Measurements from ENCODE around the gene EXOC4.
"Not testable (repeated sequence)": the region's sequence is repeated elsewhere in the genome, so short reads cannot be mapped to it uniquely, and the experiment has no call there.

The EXOC4 gene

DNA sequence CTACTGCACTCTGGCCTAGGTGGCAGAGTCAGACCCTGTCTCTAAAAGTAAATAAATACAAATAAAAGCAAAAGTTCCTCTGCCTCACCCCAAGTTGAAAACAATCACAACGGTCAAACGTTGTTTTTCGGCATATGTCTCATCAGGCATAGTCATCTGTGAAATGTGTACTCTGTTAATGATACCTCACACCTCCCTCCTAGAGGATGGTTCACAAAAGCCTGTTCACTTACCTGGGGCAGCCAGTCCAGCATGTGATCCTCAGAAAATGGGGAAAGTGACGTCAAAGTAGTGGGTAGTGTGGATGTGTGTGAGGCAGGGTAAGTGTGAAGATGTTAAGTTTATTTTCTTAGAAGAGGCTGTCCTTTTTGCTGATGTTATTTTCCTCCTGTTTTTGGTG, 620.3 kb downstream of the EXOC4 start:
- DNase-seq (ENCODE audit: low read depth) = no peak

DNA sequence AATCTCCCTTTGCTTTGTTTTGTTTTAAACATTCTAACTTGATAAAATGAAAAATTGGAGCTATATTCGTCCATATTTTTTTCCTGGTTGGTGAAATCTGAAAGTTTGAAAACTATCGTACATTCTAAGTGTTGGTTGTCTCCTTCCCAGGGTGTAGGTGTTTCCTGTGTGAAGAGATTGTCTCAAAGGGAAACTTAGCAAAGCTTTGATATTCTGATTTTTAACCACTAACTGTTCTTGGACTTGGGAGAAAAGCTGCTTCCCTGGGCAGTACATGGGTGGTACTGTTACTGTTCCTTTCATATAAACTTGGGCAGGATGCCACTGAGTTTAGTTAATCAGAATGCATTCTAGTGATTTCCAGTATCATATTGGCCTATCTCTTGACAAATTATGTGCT, 620.8 kb downstream of the EXOC4 start:
- DNase-seq (ENCODE audit: low read depth) = no peak

DNA sequence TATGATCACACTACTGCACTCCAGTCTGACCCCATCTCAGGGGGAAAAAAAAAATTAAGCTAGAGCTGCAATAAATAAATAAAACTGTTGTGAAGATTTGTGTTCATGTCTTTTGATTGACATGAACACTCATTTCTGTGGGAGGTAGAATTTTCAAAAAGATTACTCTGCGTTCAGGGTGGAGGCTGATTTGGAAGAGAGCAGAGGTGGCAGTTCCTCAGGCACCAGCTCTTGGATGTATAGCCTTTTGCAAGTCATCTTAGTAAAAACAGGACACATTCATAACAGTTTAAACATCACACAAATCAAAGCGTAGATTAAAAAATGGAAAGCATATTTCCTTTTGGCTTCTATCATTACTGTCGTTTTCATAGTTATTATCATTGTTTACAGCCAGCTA, 630.7 kb downstream of the EXOC4 start:
- no peak for DNase-seq (ENCODE audit: low read depth)

DNA sequence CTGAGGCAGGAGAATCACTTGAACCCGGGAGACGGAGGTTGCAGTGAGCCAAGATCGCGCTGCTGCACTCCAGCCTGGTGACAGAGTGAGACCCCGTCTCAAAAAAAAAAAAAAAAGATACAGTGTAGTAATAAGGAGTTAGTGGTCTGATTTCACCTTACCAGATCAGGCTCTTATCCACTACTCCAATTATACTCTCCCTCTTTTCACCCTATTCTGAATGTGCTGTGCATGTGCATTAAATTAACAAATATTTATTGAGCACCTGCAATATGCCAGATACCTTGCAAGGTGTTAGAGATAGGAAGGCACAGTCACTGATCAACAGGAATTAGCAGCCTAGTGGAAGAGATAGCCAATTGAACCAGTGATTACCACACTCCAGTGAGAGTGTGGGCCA, 632.3 kb downstream of the EXOC4 start:
- DNase-seq (ENCODE audit: low read depth) = no peak

DNA sequence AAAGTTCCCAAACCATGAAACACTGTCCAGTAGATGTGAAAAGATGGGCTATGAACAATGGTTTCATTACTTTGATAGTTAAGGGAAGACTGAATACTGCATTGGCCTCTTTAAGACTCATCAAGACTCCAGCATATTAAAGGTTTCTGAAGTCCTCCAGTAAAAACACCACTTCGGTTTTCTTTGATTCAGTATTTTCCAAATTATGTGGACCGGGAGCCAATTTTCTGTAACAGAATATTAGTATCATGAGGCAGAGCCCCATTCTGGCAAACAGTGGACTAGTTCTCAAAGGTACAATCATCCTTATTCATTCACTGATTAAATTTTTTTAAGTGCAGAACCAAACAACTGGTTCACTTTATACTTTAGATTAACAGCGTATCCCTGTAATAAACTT, 633.2 kb downstream of the EXOC4 start:
- DNase-seq (ENCODE audit: low read depth) = no peak

DNA sequence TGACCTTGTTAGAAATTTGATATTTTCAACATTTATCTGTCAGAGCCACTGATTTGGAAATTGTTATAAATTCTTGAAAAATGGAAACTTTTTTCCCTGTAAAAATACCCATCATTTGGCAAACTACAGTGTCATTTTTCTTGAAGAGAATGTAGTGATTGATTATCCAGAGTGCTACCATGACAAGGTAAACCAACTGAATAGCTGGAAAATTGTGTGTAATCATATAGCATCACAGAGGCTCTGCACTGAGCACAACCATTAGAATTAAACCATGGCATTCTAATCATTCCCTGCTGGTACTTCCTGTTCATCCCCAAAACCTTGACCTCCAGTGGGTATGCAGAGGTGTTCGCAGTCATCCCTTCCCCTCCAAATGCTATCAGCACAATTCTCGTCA, 633.9 kb downstream of the EXOC4 start:
- no peak for DNase-seq (ENCODE audit: low read depth)

DNA sequence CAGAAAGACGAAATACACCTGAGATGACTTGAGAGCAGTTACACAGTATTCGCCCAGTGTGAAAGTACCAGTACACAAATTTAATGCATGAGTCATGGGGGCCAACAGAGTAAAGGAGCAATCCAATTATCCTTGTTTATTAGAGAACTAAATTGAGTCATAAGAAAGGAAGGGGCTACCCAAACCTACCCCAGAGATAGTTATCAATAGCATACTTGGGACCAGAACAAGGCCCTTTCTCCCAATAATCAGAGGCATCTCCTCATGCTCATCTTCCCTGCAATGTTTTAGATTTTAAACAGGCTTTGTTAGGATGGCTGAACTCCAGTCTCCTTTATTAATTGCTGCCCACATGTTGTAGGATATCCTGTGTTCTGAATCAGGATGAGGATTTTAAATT, 634.6 kb downstream of the EXOC4 start:
- no peak for DNase-seq (ENCODE audit: low read depth)

DNA sequence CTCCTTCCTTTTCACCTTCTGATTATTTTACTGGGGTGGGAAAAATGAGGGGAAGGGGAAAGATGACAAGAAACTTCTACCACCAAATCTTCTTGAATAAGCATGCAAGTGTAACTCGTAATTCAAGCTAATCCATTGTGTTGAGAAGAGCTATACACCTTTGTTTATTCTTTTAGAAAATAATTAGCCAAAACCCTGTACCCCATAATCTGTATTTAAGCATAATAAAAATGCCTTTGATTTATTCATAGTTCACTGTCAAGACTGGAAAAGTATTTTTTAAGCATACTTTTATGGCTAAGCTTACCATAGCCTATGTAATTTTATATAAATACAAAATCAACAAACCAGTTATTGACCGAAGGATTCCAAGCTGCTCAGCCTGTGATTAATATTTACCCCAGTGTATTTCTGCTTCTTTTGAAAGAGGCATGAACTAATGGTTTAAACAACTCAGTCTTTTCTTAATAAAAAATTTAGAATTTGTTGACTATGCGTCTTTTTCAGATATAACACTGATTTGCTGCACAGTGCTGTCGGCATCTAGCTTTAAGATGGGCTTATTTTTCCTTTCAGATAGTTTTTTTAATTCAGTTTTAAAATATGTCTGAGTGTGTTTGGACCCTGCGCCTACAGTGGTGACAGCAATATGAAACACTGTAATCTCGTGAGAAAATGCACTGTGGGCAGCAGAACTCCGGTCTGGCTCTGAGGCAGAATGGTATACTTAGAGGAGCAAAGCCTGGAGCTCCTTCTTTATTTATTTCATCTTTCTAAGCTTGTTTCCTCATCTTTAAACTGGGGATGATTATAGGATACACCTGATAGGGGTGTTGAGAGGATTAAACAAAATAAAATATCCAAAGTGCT, 635.4 kb downstream of the EXOC4 start:
- no peak for DNase-seq (ENCODE audit: low read depth)

DNA sequence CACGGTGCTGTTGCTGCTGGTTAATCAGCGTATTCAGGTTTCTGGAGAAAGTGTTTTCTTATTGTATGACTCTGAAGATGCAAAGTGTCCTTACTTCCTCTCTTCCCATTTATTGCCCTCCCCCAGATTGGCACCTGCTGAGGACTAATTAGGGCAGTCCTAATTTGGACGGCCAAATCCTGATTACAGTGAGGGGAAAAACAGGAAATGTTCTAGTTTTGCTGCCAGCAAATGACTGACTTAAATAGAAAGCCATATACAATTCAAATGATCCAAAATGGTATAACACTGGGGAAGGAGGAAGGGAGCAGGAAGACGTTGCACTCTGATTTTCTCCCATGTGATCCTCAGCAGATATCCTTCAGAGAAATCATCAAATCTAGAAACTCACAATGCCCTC, 651.9 kb downstream of the EXOC4 start:
- DNase-seq (ENCODE audit: low read depth) = no peak

DNA sequence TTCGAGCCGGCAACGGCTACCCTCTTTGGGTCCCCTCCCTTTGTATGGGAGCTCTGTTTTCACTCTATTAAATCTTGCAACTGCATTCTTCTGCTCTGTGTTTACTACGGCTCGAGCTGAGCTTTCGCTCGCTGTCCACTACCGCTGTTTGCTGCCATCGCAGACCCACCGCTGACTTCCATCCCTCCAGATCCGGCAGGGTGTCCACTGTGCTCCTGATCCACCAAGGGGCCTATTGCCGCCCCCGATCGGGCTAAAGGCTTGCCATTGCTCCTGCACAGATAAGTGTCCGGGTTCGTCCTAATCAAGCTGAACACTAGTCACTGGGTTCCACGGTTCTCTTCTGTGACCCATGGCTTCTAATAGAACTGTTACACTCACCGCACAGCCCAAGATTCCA, 653.7 kb downstream of the EXOC4 start:
- not testable (repeated sequence) for DNase-seq (ENCODE audit: low read depth)

DNA sequence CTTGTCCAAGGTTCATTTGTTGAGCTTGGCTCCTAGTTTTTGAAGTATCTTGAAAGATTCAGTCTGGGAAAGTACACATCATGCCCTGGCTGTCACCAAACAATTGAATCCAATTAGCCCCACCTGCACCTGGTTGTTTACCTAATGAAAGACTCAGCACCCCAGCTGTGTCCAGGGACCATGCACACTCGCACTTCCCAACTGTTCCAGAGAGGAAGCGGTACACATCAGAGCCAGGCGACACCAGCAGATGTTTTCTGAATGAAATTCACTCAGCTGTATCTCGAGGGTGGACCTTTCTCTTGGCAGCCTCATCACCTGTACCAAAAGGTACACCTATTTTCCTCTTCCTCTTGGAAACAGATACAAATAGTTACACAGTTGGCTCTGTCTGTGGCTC, 657.9 kb downstream of the EXOC4 start:
- DNase-seq (ENCODE audit: low read depth) = no peak

DNA sequence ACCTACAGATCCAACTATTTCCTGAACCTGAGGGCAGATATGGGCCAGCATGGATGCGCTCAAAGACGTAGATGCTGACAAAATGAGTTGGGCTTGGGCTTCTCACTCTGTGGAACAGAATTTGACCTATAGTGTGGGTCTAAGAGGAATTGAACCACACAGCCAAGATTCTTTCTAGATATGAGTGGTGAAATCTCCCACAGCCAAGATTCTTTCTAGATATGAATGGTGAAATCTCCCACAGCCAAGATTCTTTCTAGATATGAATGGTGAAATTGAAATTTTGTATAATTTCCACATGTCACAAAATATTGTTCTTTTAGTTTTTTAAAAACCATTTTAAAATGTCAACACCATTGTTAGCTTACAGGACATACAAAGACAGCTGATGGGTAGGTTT, 658.8 kb downstream of the EXOC4 start:
- DNase-seq (ENCODE audit: low read depth) = no peak

DNA sequence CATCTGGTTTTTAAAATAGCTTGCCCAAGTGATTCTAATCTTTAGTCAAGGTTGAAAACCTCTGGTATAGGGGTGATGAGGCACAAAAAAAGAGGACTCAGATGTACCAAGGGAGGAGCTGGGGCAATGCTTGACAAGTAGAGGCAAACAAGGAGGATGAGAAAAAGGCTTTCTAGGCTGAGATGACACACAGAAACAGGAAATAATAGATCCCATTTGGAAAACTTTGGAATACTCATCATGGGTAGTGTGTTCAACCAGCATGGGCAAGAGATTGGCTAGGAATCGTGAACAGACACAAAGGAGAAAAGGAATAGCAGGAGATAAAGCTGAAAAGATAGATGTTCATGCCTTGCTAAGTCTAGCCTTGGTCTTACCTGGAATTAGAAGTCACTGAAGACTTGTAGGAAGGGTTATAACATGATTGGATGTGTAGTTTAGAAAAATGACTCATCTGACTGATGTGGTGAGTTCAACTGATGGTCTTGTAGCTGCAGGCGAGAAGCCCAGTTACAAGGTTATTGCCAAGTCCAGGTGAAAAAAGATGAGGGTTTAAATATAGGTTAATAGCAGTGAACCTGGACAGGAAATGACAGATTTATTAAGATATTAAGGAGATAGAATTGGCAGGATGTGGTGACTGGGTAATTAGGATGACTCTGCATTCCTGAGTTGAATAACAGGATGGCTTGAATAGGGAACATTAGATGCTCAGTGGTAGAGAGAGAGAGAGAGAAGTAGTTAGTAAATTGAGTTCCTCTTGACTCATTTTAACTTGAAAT, 660.2 kb downstream of the EXOC4 start:
- DNase-seq (ENCODE audit: low read depth) = no peak

DNA sequence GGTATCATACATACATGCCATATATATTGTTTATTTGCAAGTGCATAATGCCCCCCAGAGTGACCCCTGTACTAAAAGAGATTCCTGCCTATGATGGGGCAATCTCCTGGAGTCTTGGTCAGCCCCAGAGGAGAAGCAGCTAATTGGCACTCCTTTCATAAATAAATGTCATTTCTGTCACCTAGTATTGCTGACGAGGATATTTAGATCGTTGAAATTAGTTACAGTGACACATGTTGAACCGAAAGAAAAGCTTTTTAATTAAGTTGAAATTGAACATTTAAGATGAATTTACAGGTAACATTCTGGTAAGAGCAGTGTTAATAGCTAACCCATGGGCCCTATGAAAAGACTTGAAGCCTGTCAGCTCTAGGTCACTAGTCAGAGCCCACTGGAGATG, 663.7 kb downstream of the EXOC4 start:
- DNase-seq (ENCODE audit: low read depth) = no peak

DNA sequence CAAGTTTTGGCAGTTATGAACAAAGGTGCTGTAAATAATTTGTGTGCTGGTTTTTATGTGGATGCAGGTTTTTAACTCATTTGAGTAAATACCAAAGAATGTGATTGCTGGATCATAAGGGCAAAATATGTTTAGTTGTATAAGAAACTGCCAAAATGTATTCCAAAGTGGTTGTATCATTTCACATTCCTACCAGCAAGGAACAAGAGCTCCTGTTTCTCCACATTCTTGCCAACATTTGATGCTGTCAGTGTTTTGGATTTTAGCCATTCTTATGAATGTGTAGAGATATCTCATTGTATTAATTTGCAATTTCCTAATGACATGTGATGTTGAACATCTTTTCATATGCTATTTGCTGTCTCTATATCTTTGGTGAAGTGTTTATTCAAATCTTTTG, 666.9 kb downstream of the EXOC4 start:
- DNase-seq (ENCODE audit: low read depth) = no peak

DNA sequence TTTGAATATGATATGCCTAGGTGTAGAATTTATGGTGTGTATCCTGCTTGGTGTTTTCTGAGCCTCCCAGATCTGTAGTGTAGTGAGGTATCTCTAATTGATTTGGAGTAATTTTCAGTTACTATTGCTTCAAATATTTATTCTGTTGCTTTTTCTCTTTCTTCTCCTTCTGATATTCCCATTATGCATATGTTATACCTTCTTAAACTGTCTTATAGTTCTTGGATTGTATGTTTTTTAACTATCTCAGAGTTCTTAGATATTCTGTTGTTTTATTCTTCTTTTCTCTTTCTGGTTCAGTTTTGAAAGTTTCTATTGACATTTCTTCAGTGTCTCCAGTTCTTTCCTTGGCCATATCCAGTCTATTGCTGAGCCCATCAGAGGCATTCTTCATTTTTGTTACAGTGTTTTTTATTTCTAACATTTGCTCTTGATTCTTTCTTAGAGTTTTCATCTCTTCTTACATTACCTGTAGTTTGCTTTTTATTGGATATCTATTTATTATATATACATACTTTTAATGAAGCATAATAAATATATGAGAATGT, 668.8 kb downstream of the EXOC4 start:
- no peak for DNase-seq (ENCODE audit: low read depth)

DNA sequence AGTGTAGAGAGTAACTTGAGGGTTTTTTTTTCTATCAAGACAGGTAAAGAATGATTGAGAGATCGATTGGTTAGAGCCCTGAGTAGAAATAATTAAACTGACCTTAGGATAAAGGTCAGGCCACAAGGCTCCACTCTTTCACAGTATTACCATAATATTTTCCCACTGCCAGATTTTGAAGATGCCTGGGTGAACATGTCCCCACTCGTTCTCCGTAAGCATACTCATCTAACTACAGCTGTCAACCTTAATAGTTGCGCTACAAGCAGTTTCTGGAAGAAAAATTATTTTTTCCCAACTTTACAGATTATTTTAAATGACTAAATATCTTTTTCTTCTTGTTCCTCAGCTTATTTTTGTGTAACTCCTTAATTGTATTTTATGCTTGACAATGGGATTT, 671.1 kb downstream of the EXOC4 start:
- DNase-seq (ENCODE audit: low read depth) = no peak

DNA sequence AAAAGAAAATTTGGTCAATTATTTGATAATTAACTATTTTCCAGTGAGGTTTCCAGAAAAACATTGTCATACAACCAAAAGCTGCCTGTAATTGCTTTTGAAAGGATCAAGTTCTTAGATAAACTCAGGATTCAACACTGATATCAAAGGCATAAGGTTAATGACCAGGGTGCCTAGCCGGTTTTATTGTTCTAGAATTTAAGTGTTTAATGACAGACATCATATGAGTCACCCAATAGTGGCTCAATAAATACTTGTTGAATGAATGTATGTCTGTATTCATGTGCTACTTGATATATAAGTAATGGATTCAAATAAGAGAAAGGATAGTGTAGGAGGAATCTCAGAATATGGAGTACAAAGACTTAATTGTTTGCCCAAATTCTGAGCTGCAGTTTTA, 678.2 kb downstream of the EXOC4 start:
- no peak for DNase-seq (ENCODE audit: low read depth)

DNA sequence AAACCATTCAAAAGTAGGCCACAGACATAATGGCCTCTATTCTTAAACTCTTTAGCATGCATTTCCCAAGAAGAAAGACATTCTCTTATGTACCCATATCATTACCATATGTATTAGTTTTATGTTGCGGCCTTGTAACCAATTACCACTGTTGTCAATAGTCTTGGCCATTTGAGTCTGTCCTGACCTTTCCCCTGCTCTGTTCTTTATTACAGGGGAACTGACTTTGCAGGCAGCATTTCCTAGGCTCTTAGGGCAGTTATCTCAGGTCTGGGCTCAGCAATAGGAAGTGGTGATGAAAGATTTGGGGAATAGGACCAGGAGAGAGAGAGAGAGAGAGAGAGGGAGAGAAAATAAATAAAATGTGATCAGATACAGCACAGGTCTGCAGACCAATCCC, 679.7 kb downstream of the EXOC4 start:
- DNase-seq (ENCODE audit: low read depth) = no peak

DNA sequence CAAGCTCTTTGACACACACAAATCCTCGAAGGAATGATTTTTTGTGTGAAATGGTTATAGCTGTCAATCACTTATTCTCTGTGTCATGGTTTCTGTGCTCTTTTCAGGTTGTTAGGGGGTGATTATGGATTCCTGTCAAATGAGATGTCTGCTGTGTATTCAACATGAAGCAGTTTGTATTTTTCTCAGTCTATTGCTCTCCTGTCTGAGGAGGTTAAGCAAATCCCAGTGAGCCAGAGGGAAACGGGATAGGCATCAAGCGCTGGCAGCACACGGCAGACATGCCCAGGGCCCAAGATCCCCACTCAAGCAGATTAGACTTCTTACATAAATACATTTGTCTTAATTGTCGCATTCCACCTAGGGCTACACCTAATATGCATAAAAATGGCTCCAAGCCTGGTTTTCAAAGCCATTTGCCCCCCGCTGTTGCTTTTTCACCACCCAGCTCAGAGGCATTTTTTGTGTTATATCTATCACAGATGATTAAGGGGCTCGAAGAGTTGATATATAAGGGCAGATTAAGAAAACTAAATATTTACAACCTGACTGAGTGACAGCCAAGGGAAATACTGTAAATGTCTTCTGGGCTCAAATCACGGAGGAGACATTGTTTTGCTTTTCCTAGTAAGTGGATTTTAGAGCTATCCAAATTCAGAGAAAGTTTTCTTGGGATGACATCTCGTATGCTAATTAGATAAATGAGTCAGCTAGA, 681.5 kb downstream of the EXOC4 start:
- DNase-seq (ENCODE audit: low read depth) = no peak

DNA sequence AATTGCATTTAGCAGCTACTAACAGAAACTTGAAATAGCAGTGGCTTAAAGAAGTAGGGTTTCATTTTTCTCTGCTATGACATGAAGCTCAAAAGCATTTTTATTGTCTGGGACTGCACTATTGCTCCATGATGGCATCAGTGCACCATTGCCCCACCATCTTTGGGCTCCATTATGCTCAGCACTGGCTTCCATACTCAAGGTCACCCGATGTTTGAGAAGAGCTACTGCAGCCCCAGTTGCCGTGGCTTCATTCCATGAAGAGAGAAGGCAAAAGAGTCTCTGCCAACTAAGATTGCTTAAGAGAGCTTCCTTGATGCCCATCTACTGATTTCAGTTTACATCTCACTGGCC, 682.1 kb downstream of the EXOC4 start:
- DNase-seq (ENCODE audit: low read depth) = no peak

DNA sequence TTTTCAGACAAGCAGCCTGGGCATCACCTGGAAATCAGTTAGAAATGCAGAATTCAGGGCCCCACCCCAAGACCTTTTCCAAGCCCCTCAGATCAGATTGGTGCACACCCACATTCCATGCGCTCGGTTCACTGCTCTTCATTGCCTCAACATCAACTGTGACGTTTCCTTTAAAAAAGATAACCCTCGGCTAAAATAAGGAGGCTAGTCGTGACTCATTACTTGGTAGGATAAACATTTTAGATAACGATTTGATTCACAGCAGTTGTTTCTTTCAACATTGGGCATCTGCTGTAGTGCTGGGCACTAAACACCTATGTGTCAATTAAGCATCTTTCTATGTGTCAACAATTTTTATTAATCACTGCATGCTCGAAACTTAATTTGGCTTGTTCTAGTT, 683.2 kb downstream of the EXOC4 start:
- DNase-seq (ENCODE audit: low read depth) = no peak

DNA sequence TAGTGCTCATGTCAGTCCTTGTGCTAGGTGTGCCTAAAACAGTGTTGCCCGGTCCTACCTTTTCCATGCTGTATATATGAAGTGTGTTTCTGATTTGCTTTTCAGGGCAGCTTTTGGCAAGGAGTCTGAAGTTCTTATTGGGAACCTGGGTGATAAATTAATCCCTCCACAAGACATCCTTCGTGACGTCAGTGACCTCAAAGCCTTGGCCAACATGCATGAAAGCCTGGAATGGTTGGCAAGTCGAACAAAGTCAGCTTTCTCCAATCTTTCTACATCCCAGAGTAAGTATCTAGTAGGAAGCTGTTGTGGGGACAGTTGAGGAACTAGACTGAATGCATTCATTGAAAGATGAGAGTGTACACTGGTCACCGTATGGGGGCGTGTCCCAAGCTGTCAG, 684.9 kb downstream of the EXOC4 start:
- no peak for DNase-seq (ENCODE audit: low read depth)

Measured in activated gamma-delta T cell treated with anti-CD3 and anti-CD28 coated beads, Interleukin-2, amount 50 U/mL, for 16 hours (primary cell).